Effector CD4-positive, alpha-beta T cell (primary cell): ENCODE data around the gene UAP1.

Experiments
- DNase-seq: peaks from one replicate; pipeline ENCODE4 v3.0.0-alpha.2; 2020

UAP1 gene

GRCh38 chr1:162617513-162617912, 56.0 kb downstream of the UAP1 start:
- DNase-seq: no peak

- no peak for DNase-seq
These were observed 57.6 kb downstream of the UAP1 start for GRCh38 chr1:162619076-162619475.

- no peak for DNase-seq
These were observed 59.7 kb downstream of the UAP1 start for GRCh38 chr1:162621256-162621655.

- DNase-seq: no peak
These were observed 64.2 kb downstream of the UAP1 start for GRCh38 chr1:162625679-162626078.

- DNase-seq: no peak
These were observed 64.6 kb downstream of the UAP1 start for GRCh38 chr1:162626094-162626493.

GRCh38 chr1:162626761-162627160, 65.2 kb downstream of the UAP1 start:
- DNase-seq: no peak

GRCh38 chr1:162627662-162628296, 66.3 kb downstream of the UAP1 start:
- DNase-seq: no peak

- no peak for DNase-seq
These were observed 67.6 kb downstream of the UAP1 start for GRCh38 chr1:162629077-162629627.

GRCh38 chr1:162629651-162630050, 68.1 kb downstream of the UAP1 start:
- DNase-seq: no peak

GRCh38 chr1:162631546-162632191, 70.1 kb downstream of the UAP1 start:
- no peak for DNase-seq

- DNase-seq: no peak
These were observed 70.7 kb downstream of the UAP1 start, which contains the start of gene DDR2 for GRCh38 chr1:162632217-162632666. DDR2 (plus strand) TSS chr1:162632464; CDS start chr1:162719064, 86,600 bp downstream.

- DNase-seq: no peak
These were observed 71.2 kb downstream of the UAP1 start for GRCh38 chr1:162632698-162633080.

- no peak for DNase-seq
These were observed 71.7 kb downstream of the UAP1 start for GRCh38 chr1:162633081-162633762.

- no peak for DNase-seq
These were observed 73.9 kb downstream of the UAP1 start for GRCh38 chr1:162635418-162635817.

GRCh38 chr1:162639718-162640117, 78.2 kb downstream of the UAP1 start:
- DNase-seq: no peak

- DNase-seq: no peak
These were observed 79.6 kb downstream of the UAP1 start for GRCh38 chr1:162641114-162641513.

- DNase-seq: no peak
These were observed 83.4 kb downstream of the UAP1 start for GRCh38 chr1:162644986-162645314.

- DNase-seq: no peak
These were observed 84.1 kb downstream of the UAP1 start for GRCh38 chr1:162645666-162646065.

- DNase-seq: no peak
These were observed 88.1 kb downstream of the UAP1 start for GRCh38 chr1:162649583-162649982.
